ENCODE results near the gene ZNF438. TPM values are rescaled to one million over a fixed set of nuclear protein-coding genes. Genes with fewer than 3 reads are reported as not detected.

The ZNF438 gene
- total RNA-seq, 1 experiment from 2014 or later: 4.3 TPM

DNA sequence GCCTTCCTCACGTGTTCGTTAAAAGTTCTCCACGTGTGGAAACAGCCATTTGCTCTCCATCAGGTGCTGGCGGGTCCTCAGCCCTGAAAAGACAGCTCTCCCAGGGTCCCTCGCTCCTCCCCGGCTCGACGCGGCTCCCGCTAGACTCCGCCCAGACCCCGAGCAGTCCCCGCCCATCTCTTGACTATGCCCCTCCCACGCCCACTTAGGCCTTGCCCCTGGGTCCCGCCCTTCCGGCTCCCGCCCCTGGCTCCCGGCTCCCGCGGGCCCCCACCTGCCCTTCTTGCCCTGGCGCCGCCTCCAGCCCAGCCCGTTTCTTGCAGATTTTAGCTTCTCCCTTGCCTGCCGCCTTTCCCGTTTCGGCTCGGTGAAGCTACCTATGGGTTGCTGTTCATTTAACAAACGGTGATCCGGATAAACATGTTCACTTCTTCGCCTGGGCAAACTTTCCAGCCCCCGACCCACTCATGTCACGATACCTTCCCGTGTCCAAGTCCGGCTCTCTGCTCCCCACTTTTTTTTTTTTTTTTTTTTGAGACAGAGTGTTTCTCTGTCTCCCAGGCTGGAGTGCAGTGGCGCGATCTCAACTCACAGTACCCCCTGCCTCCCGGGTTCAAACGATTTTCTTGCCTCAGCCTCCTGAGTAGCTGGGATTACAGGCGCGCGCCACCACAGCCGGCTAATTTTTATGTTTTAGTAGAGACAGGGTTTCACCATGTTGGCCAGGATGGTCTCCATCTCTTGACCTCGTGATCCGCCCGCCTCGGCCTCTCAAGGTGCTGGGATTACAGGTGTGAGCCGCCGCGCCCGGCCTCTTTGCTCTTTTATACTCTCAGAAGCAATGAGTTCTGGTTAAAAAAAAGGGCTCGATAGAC, 830 bp upstream of the ZNF438 start:
- H3K9me3 Mint-ChIP-seq (ENCODE audit: low read depth, unreplicated experiment): peaks cover 3% of the 10 kb centered on the region
- DNase-seq: peak; percentile 97
- peaks cover 46% of the 10 kb centered on the region for H3K4me1 Mint-ChIP-seq (ENCODE audit: low read depth, unreplicated experiment)
- BruUV-seq (replicated peaks): TSS peak; percentile 49
- H3K27ac Mint-ChIP-seq (ENCODE audit: unreplicated experiment): peak overlapping the region; percentile 42
- H3K27me3 Mint-ChIP-seq (ENCODE audit: unreplicated experiment): no peaks in the 10 kb centered on the region
- peaks cover 19% of the 10 kb centered on the region for H3K36me3 Mint-ChIP-seq (ENCODE audit: insufficient read depth, unreplicated experiment)
- intact Hi-C loops (cut with micrococcal nuclease; ENCODE audit: unreplicated experiment): loop anchor here (5.0 kb wide), 4 partner anchors 70 to 460 kb away; no protein-coding TSS in a partner anchor
- TF ChIP-seq CTCF (IDR thresholded peaks at IDR 0.05; ENCODE audit: unreplicated experiment): no peak
- H3K4me3 Mint-ChIP-seq (ENCODE audit: low read depth, unreplicated experiment): peak overlapping the region; percentile 82
- CTCF ChIA-PET: interaction anchor here (0.6 to 2.4 kb wide), 26 partner anchors 9 to 810 kb away, joined by 3 to 16 read pairs (median 4); no protein-coding TSS in a partner anchor

DNA sequence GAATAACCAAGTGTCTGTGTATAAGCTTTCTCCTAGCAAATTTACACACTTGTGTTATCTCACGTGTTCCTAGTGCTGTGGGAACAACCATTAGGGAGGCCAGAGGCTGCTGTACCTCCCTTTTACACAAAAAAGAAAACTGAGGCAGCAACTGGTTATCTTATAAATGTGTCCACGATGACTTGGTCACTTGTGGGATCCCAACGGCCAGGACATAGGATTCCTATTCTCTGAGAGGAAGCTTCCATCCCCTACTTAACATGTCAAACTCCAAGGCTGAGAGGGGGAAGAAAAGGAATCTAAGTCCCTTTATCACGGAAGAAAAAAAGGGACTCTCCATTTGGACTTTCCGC, 484 bp downstream of the ZNF438 start:
- Mint-ChIP-seq H3K27me3 (ENCODE audit: unreplicated experiment) (no peaks in the 10 kb centered on the region), H3K9me3 (ENCODE audit: low read depth, unreplicated experiment) (no peaks in the 10 kb centered on the region), H3K4me1 (ENCODE audit: low read depth, unreplicated experiment) (peaks cover 41% of the 10 kb centered on the region), H3K27ac (ENCODE audit: unreplicated experiment) (peak overlapping the region; percentile 42), H3K36me3 (ENCODE audit: insufficient read depth, unreplicated experiment) (peaks cover 19% of the 10 kb centered on the region), H3K4me3 (ENCODE audit: low read depth, unreplicated experiment) (peak overlapping the region; percentile 82)
- intact Hi-C loops (cut with micrococcal nuclease; ENCODE audit: unreplicated experiment): loop anchor here (2.0 to 5.0 kb wide), 5 partner anchors 71 to 461 kb away; no protein-coding TSS in a partner anchor
- BruUV-seq (replicated peaks): no TSS peak
- CTCF ChIA-PET: interaction anchor here (0.8 to 2.4 kb wide), 15 partner anchors 28 to 460 kb away, joined by 3 to 16 read pairs (median 4); no protein-coding TSS in a partner anchor
- TF ChIP-seq CTCF (IDR thresholded peaks at IDR 0.05; ENCODE audit: unreplicated experiment): no peak
- no peak for DNase-seq

DNA sequence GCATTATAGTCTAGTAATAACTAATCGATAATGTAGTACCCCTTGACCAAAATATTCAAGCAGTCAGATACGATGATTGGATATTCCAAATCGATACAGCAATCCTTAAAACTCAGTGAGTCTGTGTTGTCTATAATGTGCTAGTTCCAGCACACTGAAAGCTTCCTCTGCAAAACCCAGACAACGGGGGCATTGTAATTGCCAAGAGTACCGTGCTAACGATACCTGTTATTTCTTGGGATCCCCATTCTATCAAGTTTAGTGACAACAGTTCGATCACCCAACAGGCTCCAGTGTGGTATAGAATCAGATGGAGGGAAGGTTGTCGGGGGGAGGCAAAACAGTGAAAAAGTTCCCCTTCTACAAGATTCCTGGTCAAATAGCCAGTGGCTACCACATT, 865 bp downstream of the ZNF438 start:
- TSS peak; percentile 73 for BruUV-seq (replicated peaks)
- no peaks in the 10 kb centered on the region for H3K27me3 Mint-ChIP-seq (ENCODE audit: unreplicated experiment)
- peak overlapping the region; percentile 42 for H3K27ac Mint-ChIP-seq (ENCODE audit: unreplicated experiment)
- H3K36me3 Mint-ChIP-seq (ENCODE audit: insufficient read depth, unreplicated experiment): peaks cover 19% of the 10 kb centered on the region
- no peak for TF ChIP-seq CTCF (IDR thresholded peaks at IDR 0.05; ENCODE audit: unreplicated experiment)
- intact Hi-C loops (cut with micrococcal nuclease; ENCODE audit: unreplicated experiment): loop anchor here (2.0 to 5.0 kb wide), 5 partner anchors 72 to 462 kb away; no protein-coding TSS in a partner anchor
- H3K9me3 Mint-ChIP-seq (ENCODE audit: low read depth, unreplicated experiment): no peaks in the 10 kb centered on the region
- CTCF ChIA-PET: interaction anchor here (0.8 to 2.4 kb wide), 11 partner anchors 33 to 460 kb away, joined by 3 to 15 read pairs (median 4); no protein-coding TSS in a partner anchor
- DNase-seq: peak; percentile 14
- peaks cover 38% of the 10 kb centered on the region for H3K4me1 Mint-ChIP-seq (ENCODE audit: low read depth, unreplicated experiment)
- peak overlapping the region; percentile 82 for H3K4me3 Mint-ChIP-seq (ENCODE audit: low read depth, unreplicated experiment)

GRCh38 chr10:31030260-31030659, 1.4 kb downstream of the ZNF438 start:
- CTCF ChIA-PET: interaction anchor here (0.9 to 1.9 kb wide), 6 partner anchors 32 to 323 kb away, joined by 3 to 7 read pairs (median 4); no protein-coding TSS in a partner anchor

More at GRCh38 chr10:31030260-31030659, 1.4 kb downstream of the ZNF438 start:
- Mint-ChIP-seq H3K9me3 (ENCODE audit: low read depth, unreplicated experiment) (no peaks in the 10 kb centered on the region), H3K27me3 (ENCODE audit: unreplicated experiment) (no peaks in the 10 kb centered on the region), H3K36me3 (ENCODE audit: insufficient read depth, unreplicated experiment) (peaks cover 19% of the 10 kb centered on the region), H3K4me1 (ENCODE audit: low read depth, unreplicated experiment) (peaks cover 33% of the 10 kb centered on the region), H3K27ac (ENCODE audit: unreplicated experiment) (peak overlapping the region; percentile 42), H3K4me3 (ENCODE audit: low read depth, unreplicated experiment) (peak overlapping the region; percentile 82)
- no peak for TF ChIP-seq CTCF (IDR thresholded peaks at IDR 0.05; ENCODE audit: unreplicated experiment)
- no TSS peak for BruUV-seq (replicated peaks)
- no peak for DNase-seq
- intact Hi-C loops (cut with micrococcal nuclease; ENCODE audit: unreplicated experiment): loop anchor here (2.0 to 5.0 kb wide), 5 partner anchors 72 to 462 kb away; no protein-coding TSS in a partner anchor
